ENCODE measurements around the gene CELSR1.
"Not testable (repeated sequence)": the region's sequence is repeated elsewhere in the genome, so short reads cannot be mapped to it uniquely, and the experiment has no call there.

CELSR1 gene

DNA sequence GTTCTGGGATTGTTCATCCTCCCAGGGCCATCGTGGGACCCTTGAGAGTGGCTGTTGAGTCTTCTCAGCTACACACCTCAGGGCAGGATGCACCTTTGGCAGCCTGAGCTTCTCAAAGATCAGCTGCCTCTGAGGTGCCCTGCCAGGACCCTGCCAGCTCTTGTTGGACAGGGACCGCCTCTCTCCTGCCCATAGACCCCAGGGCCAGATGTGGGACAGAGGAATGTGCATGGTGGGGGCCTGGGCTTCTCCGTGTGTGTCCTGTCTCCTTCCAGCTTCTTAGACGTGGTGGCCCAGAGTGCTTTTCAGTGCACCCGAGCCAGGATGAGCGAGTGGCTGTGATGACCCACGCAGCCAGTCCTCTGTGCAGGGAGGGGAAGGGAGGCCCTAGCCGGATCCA lies 207.8 kb downstream of the CELSR1 start:
- DNase-seq (ENCODE audit: low read depth in 3 of 3): no peak

DNA sequence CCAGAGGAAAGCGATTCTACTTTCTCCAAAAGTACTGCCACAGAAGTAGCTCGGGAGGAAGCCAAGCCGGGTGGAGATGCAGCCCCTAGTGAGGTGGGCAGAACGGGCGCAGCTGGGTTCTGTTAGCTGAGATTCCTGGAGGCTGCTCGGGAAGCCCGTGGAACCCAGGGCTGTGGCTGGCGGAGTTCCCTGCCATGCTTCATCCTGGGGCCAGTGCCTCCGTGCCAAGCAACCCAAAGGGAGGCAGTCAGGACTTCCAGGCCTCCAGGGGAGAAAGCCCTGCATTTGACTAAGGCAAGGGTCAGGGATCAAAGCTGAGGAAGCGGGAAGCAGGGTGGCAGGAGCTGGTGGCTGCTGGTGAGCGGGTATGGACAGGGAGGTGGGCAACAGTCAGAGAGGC lies 208.6 kb downstream of the CELSR1 start:
- DNase-seq (ENCODE audit: low read depth in 3 of 3): no peak

DNA sequence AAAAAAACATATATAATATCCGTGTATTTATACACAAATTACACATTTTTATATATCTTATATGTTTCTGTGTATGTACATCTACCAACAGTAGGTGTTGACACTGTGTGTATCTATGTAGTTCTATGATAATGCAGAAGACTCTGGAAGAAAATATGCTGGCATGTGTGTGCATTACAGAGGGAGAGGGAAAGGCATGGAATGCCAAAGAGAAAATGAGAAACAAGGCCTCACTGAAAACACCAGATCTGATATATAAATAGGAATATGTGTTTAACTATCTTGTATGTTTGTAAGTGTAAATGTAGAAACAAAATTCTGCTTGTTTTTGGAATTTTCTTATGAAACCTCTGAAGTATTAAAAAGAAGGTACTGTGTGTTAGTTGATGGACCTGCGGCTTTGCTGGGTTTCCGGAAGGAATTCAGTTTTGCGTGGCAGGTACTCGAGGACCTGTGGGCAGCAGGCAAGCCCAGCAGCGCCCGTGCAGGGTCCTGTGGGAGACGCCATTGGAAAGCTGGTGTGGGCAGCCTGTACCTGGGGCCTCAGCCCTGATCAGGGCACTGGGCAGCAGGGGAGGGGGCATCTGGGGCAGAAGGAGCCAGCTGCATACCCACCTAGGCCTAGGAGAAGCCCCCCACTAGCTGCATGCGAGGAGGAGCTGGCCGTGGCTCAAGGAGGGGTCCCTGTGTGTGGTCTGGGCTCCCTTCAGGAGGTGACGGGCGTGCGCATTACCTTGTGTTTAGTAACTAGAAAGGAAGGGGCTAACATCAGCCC lies 209.5 kb downstream of the CELSR1 start:
- DNase-seq (ENCODE audit: low read depth in 3 of 3): no peak

GRCh38 chr22:46326066-46326680 lies 211.2 kb downstream of the CELSR1 start:
- DNase-seq (ENCODE audit: low read depth in 3 of 3): no peak

DNA sequence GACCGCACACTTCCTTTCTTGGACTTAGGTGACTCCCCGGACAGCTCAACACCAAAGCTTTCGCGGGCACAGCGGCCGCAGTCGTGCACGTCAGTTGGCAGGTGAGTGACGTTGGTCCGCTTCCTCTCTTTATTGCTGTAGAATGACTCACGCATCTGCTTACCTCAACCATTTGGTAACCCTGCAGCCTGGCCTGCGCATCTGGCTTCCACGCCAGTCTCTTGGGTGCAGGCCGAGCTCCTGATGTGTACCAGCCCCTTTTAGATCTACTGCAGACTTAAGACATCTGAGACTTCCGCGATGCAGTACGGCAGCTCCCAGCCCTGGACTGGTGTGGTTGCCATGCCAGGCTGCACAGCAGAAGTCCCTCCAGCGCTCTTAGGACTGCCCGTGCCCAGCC lies 214.3 kb downstream of the CELSR1 start:
- DNase-seq (ENCODE audit: low read depth in 3 of 3): no peak

DNA sequence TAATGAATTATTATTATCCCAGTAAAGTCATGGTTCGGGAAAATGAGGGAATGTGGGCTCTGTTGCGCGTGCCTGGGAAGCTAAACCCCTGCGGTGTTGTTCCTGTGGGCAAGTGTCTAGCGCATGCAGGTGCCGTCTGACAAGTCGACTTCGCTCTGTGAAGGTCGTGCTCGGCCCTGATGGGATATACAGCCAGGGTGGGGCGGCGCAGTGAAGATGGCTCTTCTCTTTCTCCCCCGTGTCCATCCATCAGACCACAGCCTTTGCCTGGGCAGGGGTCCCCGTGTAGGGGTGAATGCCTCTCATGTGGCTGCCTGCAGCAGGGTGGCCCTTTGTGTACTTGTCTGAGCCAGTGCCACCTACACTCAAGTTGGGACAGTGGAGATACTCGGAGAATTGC lies 214.7 kb downstream of the CELSR1 start:
- DNase-seq (ENCODE audit: low read depth in 3 of 3): no peak

- no peak for DNase-seq (ENCODE audit: low read depth in 3 of 3)
Observed at GRCh38 chr22:46320716-46321386, 216.6 kb downstream of the CELSR1 start.

DNA sequence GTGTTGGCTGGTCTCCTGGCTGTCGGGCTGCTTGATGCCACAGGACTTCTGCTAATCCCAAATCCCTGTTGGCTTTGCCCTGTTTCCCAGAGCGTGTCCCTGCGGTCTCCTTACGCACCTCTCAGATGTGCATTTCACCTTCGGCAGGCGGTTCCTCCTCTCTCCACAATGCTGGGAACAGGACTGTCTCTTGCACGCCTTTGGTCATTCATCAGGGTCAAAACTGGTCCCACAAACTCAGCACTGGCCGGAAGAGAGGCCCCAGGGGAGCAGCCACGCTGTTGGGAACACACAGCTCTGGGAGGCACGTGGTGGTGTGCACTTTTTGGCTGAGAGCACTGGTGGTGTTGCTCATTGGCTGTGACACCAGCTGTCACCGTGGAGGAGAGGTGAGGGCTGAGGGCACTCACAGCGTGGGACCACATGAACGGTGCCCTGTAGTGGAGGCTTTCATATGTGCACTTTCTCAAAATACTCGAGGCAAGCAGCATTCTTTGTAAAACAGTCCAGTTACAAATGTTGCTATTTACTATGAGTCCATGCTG lies 217.2 kb downstream of the CELSR1 start:
- no peak for DNase-seq (ENCODE audit: low read depth in 3 of 3)

- no peak for DNase-seq (ENCODE audit: low read depth in 3 of 3)
Observed at GRCh38 chr22:46319319-46319718, 218.1 kb downstream of the CELSR1 start.

- DNase-seq (ENCODE audit: low read depth in 3 of 3): no peak
Observed at GRCh38 chr22:46318576-46318975, 218.8 kb downstream of the CELSR1 start.

DNA sequence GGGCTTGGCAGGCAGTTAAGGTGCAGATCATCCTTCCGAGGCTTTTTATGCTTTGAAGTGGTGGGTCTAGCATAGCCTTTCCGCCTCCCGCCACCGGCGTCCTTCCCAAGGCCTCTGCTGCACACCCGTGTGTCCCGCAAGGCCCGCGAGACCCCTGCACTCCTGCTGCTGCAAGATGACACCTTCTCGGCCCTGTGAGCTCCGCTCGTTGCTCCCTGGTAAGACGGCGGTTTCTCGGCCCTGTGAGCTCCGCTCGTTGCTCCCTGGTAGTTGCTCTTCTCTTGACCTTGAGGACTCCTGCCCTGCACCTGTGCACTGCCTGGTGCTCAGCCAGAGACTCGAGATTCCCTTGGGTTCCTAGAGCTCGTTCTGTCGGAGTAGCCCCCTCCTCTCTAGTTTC lies 219.8 kb downstream of the CELSR1 start:
- DNase-seq (ENCODE audit: low read depth in 3 of 3): no peak

- no peak for DNase-seq (ENCODE audit: low read depth in 3 of 3)
Observed at GRCh38 chr22:46315976-46316375, 221.4 kb downstream of the CELSR1 start.

- DNase-seq (ENCODE audit: low read depth in 3 of 3): not testable (repeated sequence)
Observed at GRCh38 chr22:46312848-46313247, 224.6 kb downstream of the CELSR1 start.

DNA sequence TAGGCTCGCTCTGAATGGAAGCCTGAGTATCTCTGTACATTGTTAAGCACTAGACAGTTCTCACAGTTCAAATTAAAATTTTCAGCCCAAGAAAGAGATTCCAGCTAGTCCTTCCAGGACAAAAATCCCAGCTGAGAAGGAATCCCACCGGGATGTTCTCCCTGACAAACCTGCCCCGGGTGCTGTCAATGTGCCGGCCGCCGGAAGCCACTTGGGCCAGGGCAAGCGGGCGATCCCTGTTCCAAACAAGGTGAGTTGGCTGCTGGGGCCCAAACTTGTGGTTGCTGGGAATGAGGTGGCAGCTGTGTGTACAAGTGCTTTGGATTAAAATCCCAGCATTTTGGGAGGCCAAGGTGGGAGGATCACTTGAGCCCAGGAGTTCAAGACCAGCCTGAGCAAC lies 225.4 kb downstream of the CELSR1 start:
- no peak for DNase-seq (ENCODE audit: low read depth in 3 of 3)
